Pancreas (tissue), 10 donors: ENCODE data around the gene TGFBR1. TPM values are rescaled to one million over a fixed set of nuclear protein-coding genes. Genes with fewer than 3 reads are reported as not detected.

ENCODE experiments used
- ATAC-seq, 4 donors: fragments of 200-7000 bp; cut with Tn5 transposase; one replicate each; pipeline versions ENCODE4 v1.8.0 to v1.9.1; 2020; ENCODE audit warnings: mild to moderate bottlenecking in 4 of 4, moderate library complexity in 4 of 4
- DNase-seq, 6 donors: peaks; one replicate each; pipeline ENCODE4 v3.0.0-alpha.2; 2020
- FAIRE-seq: peaks from 2 replicates; lab custom pipeline; 2012; peaks lifted over from hg19 to GRCh38; lab: Jason Lieb, UNC
- H3K27ac ChIP-seq, 4 donors: fragments of 200-600 bp; sonication (generic); 1 replicate in 3 of 4; 2 replicates in 1 of 4; pipeline versions ENCODE4 v1.5.0 to v1.8.0; 2020
- H3K27me3 ChIP-seq, 4 donors: fragments of 200-600 bp; one replicate each; pipeline ENCODE4 v1.8.0; 2021
- H3K36me3 ChIP-seq, 3 donors: fragments of 200-600 bp; sonication (generic) in 1 of 3; one replicate each; pipeline versions ENCODE4 v1.5.0 to v1.8.0; 2020 to 2021
- H3K4me1 ChIP-seq, 3 donors: fragments of 200-600 bp; one replicate each; pipeline ENCODE4 v1.8.0; 2021
- H3K4me3 ChIP-seq, 4 donors: fragments of 200-600 bp; sonication (generic) in 2 of 4; one replicate each; pipeline versions ENCODE4 v1.5.0 to v1.8.0; 2020 to 2021
- H3K9me3 ChIP-seq, 4 donors: fragments of 200-600 bp; one replicate each; pipeline ENCODE4 v1.8.0; 2021
- CTCF ChIP-seq, 4 donors: fragments of 200-600 bp; sonication (generic) in 3 of 4; IDR thresholded peaks; one replicate each; pipeline versions ENCODE4 v1.5.0 to v1.8.0; 2021; ENCODE audit warnings: antibody characterized with exemption in 4 of 4
- WGBS, 2 donors: extraction: QIAGEN DNeasy Blood & Tissue Kit; methylation state at CpG; one replicate each; pipeline ENCODE4 v1.1.7; 2013; 5-methylcytosine and 5-hydroxymethylcytosine counted together
- intact Hi-C, 3 donors: fragments of 100-400 bp; cut with DNase I; formaldehyde crosslinking; loops; one replicate each; pipeline versions ENCODE4 v1.11.1 to v1.14.2; 2022
- polyA plus RNA-seq, 2 donors: library from polyadenylated mRNA; stranded (reverse); fragments of 200-250 nt; gene quantifications; one replicate each; pipeline ENCODE4 v1.2.3, GENCODE V29; 2013
- total RNA-seq, 6 donors: library from RNA; stranded (reverse); fragmentation: NEBNext Ultra II Directional in 4 of 6; extraction: Animal tissue kit (Norgen Biotek cat#: 25700) in 4 of 6; gene quantifications; one replicate each; pipeline versions ENCODE4 v1.2.1 to v1.2.4, GENCODE V29; 2021 to 2023
- donor health status: healthy with polysubstance abuse.
- donor health status: DM: no; HTN: no; CAD: no; lungs with moderate emphysema.
- donor health status: DM: no; HTN: no; CAD: no.
- donor health status: control.
- donor health status: control.
- donor health status: Bipolar disorder and iron deficiency.
- donor health status: DM: yes; HTN: yes; CAD: no.
- donor health status: DM: no; HTN: no; CAD: no.
- donor health status: DM: no; HTN: no; CAD: no.
- donor health status: DM: yes; HTN: yes; CAD: no.

The TGFBR1 gene
- total and polyA plus RNA-seq, 8 donors = 3.5 to 43.6 (median 12.2) TPM

- no peak for FAIRE-seq
- ATAC-seq = peak; percentile 59 to 79 (median 75)
- intact Hi-C loops = no loop called here
- Histone ChIP-seq H3K36me3 (no peaks in the 10 kb centered on the region), H3K4me1 (peaks cover 0 to 20% (median 5%) of the 10 kb centered on the region in 3 donors), H3K27me3 (no peaks in the 10 kb centered on the region), H3K27ac (peak overlapping the region; percentile 41 to 87 (median 76)), H3K4me3 (peak overlapping the region; percentile 57 to 85 (median 78)), H3K9me3 (no peaks in the 10 kb centered on the region)
- DNase-seq = peak; percentile 69 to 93 (median 84)
- TF ChIP-seq CTCF (IDR thresholded peaks at IDR 0.05) = no peak
- 0 to 1% methylated on average over 32 to 118 of the region's 118 CpGs for WGBS, 2 donors
Observed at GRCh38 chr9:99105152-99106043, 485 bp downstream of the TGFBR1 start.

- TF ChIP-seq CTCF (IDR thresholded peaks at IDR 0.05) = no peak
- H3K9me3 ChIP-seq = no peaks in the 10 kb centered on the region
- 2% methylated on average over 9 of the region's 9 CpGs for WGBS, 2 donors
- ATAC-seq (no peak), FAIRE-seq (no peak), DNase-seq (no peak)
- peaks cover 0 to 20% (median 5%) of the 10 kb centered on the region in 3 donors for H3K4me1 ChIP-seq
- peak overlapping the region in 2 of 4 donors; percentile 79 to 87 for H3K27ac ChIP-seq
- peak overlapping the region; percentile 57 to 85 (median 78) for H3K4me3 ChIP-seq
- intact Hi-C loops = no loop called here
- no peaks in the 10 kb centered on the region for H3K36me3 ChIP-seq
- no peaks in the 10 kb centered on the region for H3K27me3 ChIP-seq
Observed at GRCh38 chr9:99106044-99106375, 1.1 kb downstream of the TGFBR1 start.

GRCh38 chr9:99107421-99107820 is 2.5 kb downstream of the TGFBR1 start:
- H3K36me3 ChIP-seq = no peaks in the 10 kb centered on the region
- WGBS, 2 donors = 26 to 56% methylated on average over 3 of the region's 3 CpGs

GRCh38 chr9:99108131-99108530 is 3.2 kb downstream of the TGFBR1 start:
- DNase-seq = no peak
- ATAC-seq = no peak
- H3K9me3 ChIP-seq = no peaks in the 10 kb centered on the region
- intact Hi-C loops = no loop called here
- no peaks in the 10 kb centered on the region for H3K36me3 ChIP-seq
- no peak for TF ChIP-seq CTCF (IDR thresholded peaks at IDR 0.05)
- no peak overlapping the region for H3K27ac ChIP-seq
- WGBS, 2 donors = 89 to 94% methylated on average over 2 of the region's 2 CpGs
- FAIRE-seq = no peak
- H3K27me3 ChIP-seq = no peaks in the 10 kb centered on the region
- peaks cover 0 to 28% (median 5%) of the 10 kb centered on the region in 3 donors for H3K4me1 ChIP-seq
- H3K4me3 ChIP-seq = no peak overlapping the region

More at GRCh38 chr9:99107421-99107820, 2.5 kb downstream of the TGFBR1 start:
- FAIRE-seq (no peak), DNase-seq (no peak), ATAC-seq (no peak)
- intact Hi-C loops = no loop called here
- TF ChIP-seq CTCF (IDR thresholded peaks at IDR 0.05) = no peak
- no peaks in the 10 kb centered on the region for H3K27me3 ChIP-seq
- no peak overlapping the region for H3K4me3 ChIP-seq
- H3K4me1 ChIP-seq = peaks cover 0 to 28% (median 5%) of the 10 kb centered on the region in 3 donors
- H3K27ac ChIP-seq = no peak overlapping the region
- H3K9me3 ChIP-seq = no peaks in the 10 kb centered on the region

GRCh38 chr9:99109522-99109921 is 4.6 kb downstream of the TGFBR1 start:
- no peak overlapping the region for H3K27ac ChIP-seq
- no peaks in the 10 kb centered on the region for H3K27me3 ChIP-seq
- 86 to 94% methylated on average over 3 of the region's 3 CpGs for WGBS, 2 donors
- H3K9me3 ChIP-seq = no peaks in the 10 kb centered on the region
- intact Hi-C loops = no loop called here
- no peak for DNase-seq
- FAIRE-seq = no peak
- no peak for ATAC-seq
- H3K4me3 ChIP-seq = no peak overlapping the region
- no peaks in the 10 kb centered on the region for H3K36me3 ChIP-seq
- no peak for TF ChIP-seq CTCF (IDR thresholded peaks at IDR 0.05)
- H3K4me1 ChIP-seq = peaks cover 0 to 35% (median 5%) of the 10 kb centered on the region in 3 donors
